ENCODE data around the gene FAM83F. TPM values are rescaled to one million over a fixed set of nuclear protein-coding genes. Genes with fewer than 3 reads are reported as not detected.
A peak's percentile ranks its signal among the peaks of the same experiment; 100 is the strongest.

FAM83F gene
- polyA plus RNA-seq, 2 of the 4 experiments (the other 2 are of a cell fraction), result not detected

DNA sequence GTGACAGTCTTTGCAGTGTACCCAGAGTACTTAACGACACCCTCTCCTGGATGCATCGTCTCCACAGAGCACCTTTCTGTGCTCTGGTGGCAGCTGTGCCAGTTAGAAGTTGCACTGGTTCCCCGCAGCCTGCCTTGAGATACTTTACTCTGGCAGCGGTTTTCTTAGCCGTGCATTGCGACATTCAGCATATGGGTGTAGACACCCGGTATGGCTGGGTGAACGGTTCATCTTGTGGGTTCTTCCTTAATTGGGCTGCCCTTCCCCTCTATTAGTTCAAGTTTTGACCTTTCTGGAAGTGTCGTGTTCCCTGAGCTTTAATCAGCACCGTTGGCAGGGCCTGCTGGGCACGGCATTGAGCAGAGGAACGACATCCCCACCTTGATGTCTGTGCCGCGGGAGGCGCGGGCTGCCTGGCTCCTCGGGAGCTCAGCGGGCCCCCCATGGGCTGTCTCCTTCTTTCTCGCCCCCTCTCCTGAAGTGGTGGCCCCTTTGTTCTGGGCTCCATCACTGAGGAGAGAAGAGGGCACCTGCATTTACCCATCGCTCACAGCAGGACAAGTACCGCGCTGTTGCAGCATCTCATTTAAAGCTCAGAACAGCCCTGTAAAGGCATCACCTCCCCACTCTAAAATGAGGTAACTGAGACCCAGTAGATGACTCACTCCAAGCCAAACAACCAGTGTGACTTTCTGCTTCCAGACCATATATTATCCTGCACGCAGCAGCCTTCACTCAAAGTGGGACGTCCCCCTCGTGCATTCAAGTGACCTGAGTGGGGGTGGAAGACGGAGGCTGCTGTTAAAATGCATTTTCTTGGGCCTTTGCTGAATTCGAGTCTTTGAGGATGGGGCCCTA lies 13.3 kb downstream of the FAM83F start:
- TF ChIP-seq CEBPB (IDR thresholded peaks at IDR 0.05), result peak; percentile 6 to 36; a peak in 2 of 4 replicates
- TF ChIP-seq, protein P1, sequence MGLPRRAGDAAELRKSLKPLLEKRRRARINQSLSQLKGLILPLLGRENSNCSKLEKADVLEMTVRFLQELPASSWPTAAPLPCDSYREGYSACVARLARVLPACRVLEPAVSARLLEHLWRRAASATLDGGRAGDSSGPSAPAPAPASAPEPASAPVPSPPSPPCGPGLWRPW (IDR thresholded peaks at IDR 0.05), result no peak
- Histone ChIP-seq H3K9me3 (no peaks in the 10 kb centered on the region), H3K4me1 (no peaks in the 10 kb centered on the region), H3K4me2 (no peak overlapping the region), H3K4me3 (no peak overlapping the region), H3K27ac (no peak overlapping the region)
- WGBS (ENCODE audit: missing lambda C conversion rate), result 57% methylated on average over 15 of the region's 27 CpGs
- 0 out of 6 replicates have a peak, but pooled peaks of 1 of the 2 experiments have one; percentile 6 for ATAC-seq
- FAIRE-seq, result no peak
- POLR2A ChIA-PET, result no interaction called here
- DNase-seq (ENCODE audit: low read depth in 1 of 2, low spot score in 1 of 2), result no peak
- CTCF ChIA-PET, result interaction anchor here (1.8 to 4.0 kb wide), 2 partner anchors 16 to 473 kb away, joined by 5 to 29 read pairs; no protein-coding TSS in a partner anchor

DNA sequence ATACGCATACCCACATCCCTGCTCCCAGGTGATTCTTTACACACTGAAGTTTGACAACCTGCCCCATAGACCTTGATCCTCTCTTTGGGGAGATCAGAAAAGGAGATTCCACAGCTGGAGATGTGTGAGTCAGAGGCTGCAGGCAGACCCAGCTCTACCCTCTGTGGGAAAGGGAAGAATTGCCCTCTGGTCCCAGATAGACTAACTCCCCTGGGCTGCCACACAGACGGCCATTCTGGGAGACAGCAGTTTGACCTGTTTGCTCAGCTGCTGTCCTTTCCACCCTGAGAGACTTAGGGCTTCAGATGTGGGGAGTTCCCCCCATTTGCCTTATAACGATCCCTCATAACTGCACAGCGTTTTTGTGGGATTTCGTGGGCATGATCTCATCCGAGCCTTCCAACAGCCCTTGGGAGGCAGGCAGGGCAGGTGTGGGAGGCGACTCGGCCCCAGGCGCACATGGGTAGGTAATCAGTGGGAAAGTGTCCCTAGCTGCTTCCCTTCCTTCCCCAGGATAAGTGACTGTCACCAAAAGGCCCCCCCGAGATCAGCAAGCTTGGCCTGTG lies 14.1 kb downstream of the FAM83F start:
- POLR2A ChIA-PET, result no interaction called here
- no peak for FAIRE-seq
- Histone ChIP-seq H3K4me2 (no peak overlapping the region), H3K9me3 (no peaks in the 10 kb centered on the region), H3K27ac (no peak overlapping the region), H3K4me1 (no peaks in the 10 kb centered on the region), H3K4me3 (no peak overlapping the region)
- TF ChIP-seq NFE2L2 (conservative IDR thresholded peaks at IDR 0.05; ENCODE audit: low read length) (no peak), RFX5 (IDR thresholded peaks at IDR 0.05) (no peak), RNF2 (IDR thresholded peaks at IDR 0.05; ENCODE audit: borderline replicate concordance, low read depth) (no peak), EP300 (IDR thresholded peaks at IDR 0.05) (no peak), POLR2AphosphoS2 (conservative IDR thresholded peaks at IDR 0.05; ENCODE audit: low read length) (no peak), POLR2A (IDR thresholded peaks at IDR 0.05; ENCODE audit: low read length) (no peak), FOXS1 (CRISPR knock-in tag; IDR thresholded peaks at IDR 0.05) (no peak), RAD21 (conservative IDR thresholded peaks at IDR 0.05 in 1 of 2, IDR thresholded peaks at IDR 0.05 in 1 of 2) (no peak), TFCP2L1 (CRISPR knock-in tag; IDR thresholded peaks at IDR 0.05) (no peak), FOSB (CRISPR knock-in tag; IDR thresholded peaks at IDR 0.05) (no peak), JUN (IDR thresholded peaks at IDR 0.05) (no peak), ZSCAN20 (CRISPR knock-in tag; IDR thresholded peaks at IDR 0.05) (no peak), HDAC2 (IDR thresholded peaks at IDR 0.05) (no peak), PHF8 (IDR thresholded peaks at IDR 0.05; ENCODE audit: borderline replicate concordance, low read depth) (no peak)
- TF ChIP-seq, protein P2, sequence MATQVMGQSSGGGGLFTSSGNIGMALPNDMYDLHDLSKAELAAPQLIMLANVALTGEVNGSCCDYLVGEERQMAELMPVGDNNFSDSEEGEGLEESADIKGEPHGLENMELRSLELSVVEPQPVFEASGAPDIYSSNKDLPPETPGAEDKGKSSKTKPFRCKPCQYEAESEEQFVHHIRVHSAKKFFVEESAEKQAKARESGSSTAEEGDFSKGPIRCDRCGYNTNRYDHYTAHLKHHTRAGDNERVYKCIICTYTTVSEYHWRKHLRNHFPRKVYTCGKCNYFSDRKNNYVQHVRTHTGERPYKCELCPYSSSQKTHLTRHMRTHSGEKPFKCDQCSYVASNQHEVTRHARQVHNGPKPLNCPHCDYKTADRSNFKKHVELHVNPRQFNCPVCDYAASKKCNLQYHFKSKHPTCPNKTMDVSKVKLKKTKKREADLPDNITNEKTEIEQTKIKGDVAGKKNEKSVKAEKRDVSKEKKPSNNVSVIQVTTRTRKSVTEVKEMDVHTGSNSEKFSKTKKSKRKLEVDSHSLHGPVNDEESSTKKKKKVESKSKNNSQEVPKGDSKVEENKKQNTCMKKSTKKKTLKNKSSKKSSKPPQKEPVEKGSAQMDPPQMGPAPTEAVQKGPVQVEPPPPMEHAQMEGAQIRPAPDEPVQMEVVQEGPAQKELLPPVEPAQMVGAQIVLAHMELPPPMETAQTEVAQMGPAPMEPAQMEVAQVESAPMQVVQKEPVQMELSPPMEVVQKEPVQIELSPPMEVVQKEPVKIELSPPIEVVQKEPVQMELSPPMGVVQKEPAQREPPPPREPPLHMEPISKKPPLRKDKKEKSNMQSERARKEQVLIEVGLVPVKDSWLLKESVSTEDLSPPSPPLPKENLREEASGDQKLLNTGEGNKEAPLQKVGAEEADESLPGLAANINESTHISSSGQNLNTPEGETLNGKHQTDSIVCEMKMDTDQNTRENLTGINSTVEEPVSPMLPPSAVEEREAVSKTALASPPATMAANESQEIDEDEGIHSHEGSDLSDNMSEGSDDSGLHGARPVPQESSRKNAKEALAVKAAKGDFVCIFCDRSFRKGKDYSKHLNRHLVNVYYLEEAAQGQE (IDR thresholded peaks at IDR 0.05), result no peak
- TF ChIP-seq, protein P3, sequence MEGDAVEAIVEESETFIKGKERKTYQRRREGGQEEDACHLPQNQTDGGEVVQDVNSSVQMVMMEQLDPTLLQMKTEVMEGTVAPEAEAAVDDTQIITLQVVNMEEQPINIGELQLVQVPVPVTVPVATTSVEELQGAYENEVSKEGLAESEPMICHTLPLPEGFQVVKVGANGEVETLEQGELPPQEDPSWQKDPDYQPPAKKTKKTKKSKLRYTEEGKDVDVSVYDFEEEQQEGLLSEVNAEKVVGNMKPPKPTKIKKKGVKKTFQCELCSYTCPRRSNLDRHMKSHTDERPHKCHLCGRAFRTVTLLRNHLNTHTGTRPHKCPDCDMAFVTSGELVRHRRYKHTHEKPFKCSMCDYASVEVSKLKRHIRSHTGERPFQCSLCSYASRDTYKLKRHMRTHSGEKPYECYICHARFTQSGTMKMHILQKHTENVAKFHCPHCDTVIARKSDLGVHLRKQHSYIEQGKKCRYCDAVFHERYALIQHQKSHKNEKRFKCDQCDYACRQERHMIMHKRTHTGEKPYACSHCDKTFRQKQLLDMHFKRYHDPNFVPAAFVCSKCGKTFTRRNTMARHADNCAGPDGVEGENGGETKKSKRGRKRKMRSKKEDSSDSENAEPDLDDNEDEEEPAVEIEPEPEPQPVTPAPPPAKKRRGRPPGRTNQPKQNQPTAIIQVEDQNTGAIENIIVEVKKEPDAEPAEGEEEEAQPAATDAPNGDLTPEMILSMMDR (IDR thresholded peaks at IDR 0.05), result no peak
- TF ChIP-seq, protein P4, sequence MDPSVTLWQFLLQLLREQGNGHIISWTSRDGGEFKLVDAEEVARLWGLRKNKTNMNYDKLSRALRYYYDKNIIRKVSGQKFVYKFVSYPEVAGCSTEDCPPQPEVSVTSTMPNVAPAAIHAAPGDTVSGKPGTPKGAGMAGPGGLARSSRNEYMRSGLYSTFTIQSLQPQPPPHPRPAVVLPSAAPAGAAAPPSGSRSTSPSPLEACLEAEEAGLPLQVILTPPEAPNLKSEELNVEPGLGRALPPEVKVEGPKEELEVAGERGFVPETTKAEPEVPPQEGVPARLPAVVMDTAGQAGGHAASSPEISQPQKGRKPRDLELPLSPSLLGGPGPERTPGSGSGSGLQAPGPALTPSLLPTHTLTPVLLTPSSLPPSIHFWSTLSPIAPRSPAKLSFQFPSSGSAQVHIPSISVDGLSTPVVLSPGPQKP (IDR thresholded peaks at IDR 0.05; ENCODE audit: low read depth, low read length), result no peak
- TF ChIP-seq, protein P5, sequence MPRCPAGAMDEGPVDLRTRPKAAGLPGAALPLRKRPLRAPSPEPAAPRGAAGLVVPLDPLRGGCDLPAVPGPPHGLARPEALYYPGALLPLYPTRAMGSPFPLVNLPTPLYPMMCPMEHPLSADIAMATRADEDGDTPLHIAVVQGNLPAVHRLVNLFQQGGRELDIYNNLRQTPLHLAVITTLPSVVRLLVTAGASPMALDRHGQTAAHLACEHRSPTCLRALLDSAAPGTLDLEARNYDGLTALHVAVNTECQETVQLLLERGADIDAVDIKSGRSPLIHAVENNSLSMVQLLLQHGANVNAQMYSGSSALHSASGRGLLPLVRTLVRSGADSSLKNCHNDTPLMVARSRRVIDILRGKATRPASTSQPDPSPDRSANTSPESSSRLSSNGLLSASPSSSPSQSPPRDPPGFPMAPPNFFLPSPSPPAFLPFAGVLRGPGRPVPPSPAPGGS (IDR thresholded peaks at IDR 0.05), result no peak
- CTCF ChIA-PET, result interaction anchor here (1.1 to 4.0 kb wide), 4 partner anchors 16 to 474 kb away, joined by 3 to 29 read pairs (median 7); no protein-coding TSS in a partner anchor
- no peak for DNase-seq (ENCODE audit: low read depth in 1 of 2, low spot score in 1 of 2)
- no peak; a peak in 1 of 6 replicates for ATAC-seq
- WGBS (ENCODE audit: missing lambda C conversion rate), result 67% methylated on average over 8 of the region's 10 CpGs
